ENCODE measurements around the gene LILRA1. TPM values are rescaled to one million over a fixed set of nuclear protein-coding genes. Genes with fewer than 3 reads are reported as not detected.

Gene LILRA1
- total RNA-seq, 1 experiment from 2014 or later = not detected

DNA sequence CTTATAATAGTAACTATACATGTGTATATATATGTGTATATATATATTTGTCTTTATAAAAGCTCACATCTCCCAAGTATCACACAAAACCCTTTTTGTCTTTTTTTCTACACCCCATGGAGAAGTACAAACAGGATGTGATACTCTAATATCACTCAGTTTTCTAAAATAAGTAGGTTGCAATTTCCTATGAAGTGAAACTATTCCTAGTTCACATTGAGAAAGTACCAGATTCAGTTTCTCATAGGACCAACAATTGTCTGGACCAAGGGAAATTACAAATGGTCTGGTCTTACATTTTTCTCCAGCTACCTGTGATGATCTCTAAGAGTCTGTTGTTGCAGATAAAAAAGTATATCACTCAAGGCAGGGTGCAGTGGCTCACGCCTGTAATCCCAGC, 19.0 kb downstream of the LILRA1 start:
- intact Hi-C loops (cut with micrococcal nuclease; ENCODE audit: unreplicated experiment) = no loop called here
- TF ChIP-seq, protein P1, sequence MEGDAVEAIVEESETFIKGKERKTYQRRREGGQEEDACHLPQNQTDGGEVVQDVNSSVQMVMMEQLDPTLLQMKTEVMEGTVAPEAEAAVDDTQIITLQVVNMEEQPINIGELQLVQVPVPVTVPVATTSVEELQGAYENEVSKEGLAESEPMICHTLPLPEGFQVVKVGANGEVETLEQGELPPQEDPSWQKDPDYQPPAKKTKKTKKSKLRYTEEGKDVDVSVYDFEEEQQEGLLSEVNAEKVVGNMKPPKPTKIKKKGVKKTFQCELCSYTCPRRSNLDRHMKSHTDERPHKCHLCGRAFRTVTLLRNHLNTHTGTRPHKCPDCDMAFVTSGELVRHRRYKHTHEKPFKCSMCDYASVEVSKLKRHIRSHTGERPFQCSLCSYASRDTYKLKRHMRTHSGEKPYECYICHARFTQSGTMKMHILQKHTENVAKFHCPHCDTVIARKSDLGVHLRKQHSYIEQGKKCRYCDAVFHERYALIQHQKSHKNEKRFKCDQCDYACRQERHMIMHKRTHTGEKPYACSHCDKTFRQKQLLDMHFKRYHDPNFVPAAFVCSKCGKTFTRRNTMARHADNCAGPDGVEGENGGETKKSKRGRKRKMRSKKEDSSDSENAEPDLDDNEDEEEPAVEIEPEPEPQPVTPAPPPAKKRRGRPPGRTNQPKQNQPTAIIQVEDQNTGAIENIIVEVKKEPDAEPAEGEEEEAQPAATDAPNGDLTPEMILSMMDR (IDR thresholded peaks at IDR 0.05; ENCODE audit: insufficient read depth in 1 of 2, low read depth in 1 of 2, low read length in 1 of 2, severe bottlenecking in 1 of 2, unreplicated experiment in 1 of 2) = no peak
- Histone ChIP-seq H3K27me3 (replicated peaks; ENCODE audit: control insufficient read depth, insufficient read depth, low read length) (no peaks in the 10 kb centered on the region), H3K9me3 (no peaks in the 10 kb centered on the region), H3K4me3 (ENCODE audit: low read depth, low read length) (no peak overlapping the region), H3K36me3 (ENCODE audit: control insufficient read depth, insufficient read depth, low read length) (no peaks in the 10 kb centered on the region), H3K4me1 (no peaks in the 10 kb centered on the region)
- DNase-seq = no peak
- ChIA-PET POLR2A (no interaction called here), CTCF (no interaction called here)
- no peak overlapping the region for H3K27ac Mint-ChIP-seq (ENCODE audit: unreplicated experiment)
- no peak overlapping the region for H3K4me3 Mint-ChIP-seq (ENCODE audit: unreplicated experiment)
- no TSS peak for BruUV-seq (replicated peaks)
- no peaks in the 10 kb centered on the region for H3K4me1 Mint-ChIP-seq (ENCODE audit: low read depth, unreplicated experiment)
- H3K9me3 Mint-ChIP-seq (ENCODE audit: unreplicated experiment) = peaks cover 19% of the 10 kb centered on the region
- H3K36me3 Mint-ChIP-seq (ENCODE audit: insufficient read depth, unreplicated experiment) = no peaks in the 10 kb centered on the region
- peaks cover 11% of the 10 kb centered on the region for H3K27me3 Mint-ChIP-seq (ENCODE audit: insufficient read depth, unreplicated experiment)

DNA sequence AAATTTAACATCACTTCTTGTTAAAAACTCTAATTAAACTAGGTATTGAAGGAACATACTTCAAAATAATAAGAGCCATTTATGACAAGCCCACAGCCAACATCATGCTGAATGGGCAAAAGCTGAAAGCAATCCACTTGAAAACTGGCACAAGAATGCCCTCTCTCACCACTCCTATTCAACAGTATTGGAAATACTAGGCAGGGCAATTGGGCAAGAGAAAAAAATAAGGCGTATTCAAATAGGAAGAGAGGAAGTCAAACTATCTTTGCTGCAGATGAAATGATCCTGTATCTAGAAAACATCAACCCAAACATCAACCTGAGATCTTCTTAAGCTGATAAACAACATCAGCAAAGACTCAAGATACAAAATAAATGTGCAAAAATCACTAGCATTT, 21.3 kb downstream of the LILRA1 start:
- no peak overlapping the region for H3K4me3 ChIP-seq (ENCODE audit: low read depth, low read length)

DNA sequence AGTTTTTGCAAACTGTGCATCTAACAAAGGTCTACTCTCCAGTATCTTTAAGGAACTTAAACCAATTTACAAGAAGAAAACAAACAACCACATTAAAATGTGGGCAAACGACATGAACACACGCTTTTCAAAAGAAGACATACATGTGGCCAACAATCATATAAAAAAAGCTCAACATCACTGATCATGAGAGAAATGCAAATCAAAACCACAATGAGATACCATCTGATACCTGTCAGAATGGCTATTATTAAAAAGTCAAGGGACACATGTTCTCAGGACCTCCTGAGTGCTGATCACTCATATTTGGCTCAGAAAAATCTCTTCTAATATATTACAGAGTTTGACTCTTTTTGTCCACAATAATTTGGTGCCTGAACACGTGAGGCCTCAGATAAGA, 22.6 kb downstream of the LILRA1 start:
- ChIA-PET POLR2A (no interaction called here), CTCF (no interaction called here)
- Mint-ChIP-seq H3K4me3 (ENCODE audit: unreplicated experiment) (no peak overlapping the region), H3K36me3 (ENCODE audit: insufficient read depth, unreplicated experiment) (no peaks in the 10 kb centered on the region), H3K9me3 (ENCODE audit: unreplicated experiment) (peaks cover 19% of the 10 kb centered on the region), H3K27me3 (ENCODE audit: insufficient read depth, unreplicated experiment) (peaks cover 14% of the 10 kb centered on the region), H3K4me1 (ENCODE audit: low read depth, unreplicated experiment) (no peaks in the 10 kb centered on the region), H3K27ac (ENCODE audit: unreplicated experiment) (no peak overlapping the region)
- H3K27me3 ChIP-seq (replicated peaks; ENCODE audit: control insufficient read depth, insufficient read depth, low read length) = no peaks in the 10 kb centered on the region
- no peak overlapping the region for H3K4me3 ChIP-seq (ENCODE audit: low read depth, low read length)
- H3K4me1 ChIP-seq = no peaks in the 10 kb centered on the region
- DNase-seq = no peak
- H3K36me3 ChIP-seq (ENCODE audit: control insufficient read depth, insufficient read depth, low read length) = no peaks in the 10 kb centered on the region
- no peaks in the 10 kb centered on the region for H3K9me3 ChIP-seq
- intact Hi-C loops (cut with micrococcal nuclease; ENCODE audit: unreplicated experiment) = no loop called here
- no TSS peak for BruUV-seq (replicated peaks)
- TF ChIP-seq, protein P1 (IDR thresholded peaks at IDR 0.05; ENCODE audit: insufficient read depth in 1 of 2, low read depth in 1 of 2, low read length in 1 of 2, severe bottlenecking in 1 of 2, unreplicated experiment in 1 of 2) = no peak

More for the DNA sequence above, 21.3 kb downstream of the LILRA1 start:
- BruUV-seq (replicated peaks) = no TSS peak
- ChIA-PET CTCF (no interaction called here), POLR2A (no interaction called here)
- H3K9me3 ChIP-seq = no peaks in the 10 kb centered on the region
- intact Hi-C loops (cut with micrococcal nuclease; ENCODE audit: unreplicated experiment) = no loop called here
- DNase-seq = no peak
- Mint-ChIP-seq H3K27ac (ENCODE audit: unreplicated experiment) (no peak overlapping the region), H3K4me3 (ENCODE audit: unreplicated experiment) (no peak overlapping the region), H3K27me3 (ENCODE audit: insufficient read depth, unreplicated experiment) (peaks cover 11% of the 10 kb centered on the region), H3K4me1 (ENCODE audit: low read depth, unreplicated experiment) (no peaks in the 10 kb centered on the region), H3K9me3 (ENCODE audit: unreplicated experiment) (peaks cover 19% of the 10 kb centered on the region), H3K36me3 (ENCODE audit: insufficient read depth, unreplicated experiment) (no peaks in the 10 kb centered on the region)
- TF ChIP-seq, protein P1 (IDR thresholded peaks at IDR 0.05; ENCODE audit: insufficient read depth in 1 of 2, low read depth in 1 of 2, low read length in 1 of 2, severe bottlenecking in 1 of 2, unreplicated experiment in 1 of 2) = no peak
- H3K36me3 ChIP-seq (ENCODE audit: control insufficient read depth, insufficient read depth, low read length) = no peaks in the 10 kb centered on the region
- no peaks in the 10 kb centered on the region for H3K27me3 ChIP-seq (replicated peaks; ENCODE audit: control insufficient read depth, insufficient read depth, low read length)
- no peaks in the 10 kb centered on the region for H3K4me1 ChIP-seq

Measured in Caco-2 (cell line).